HG02885 (cell line): ENCODE measurements around the gene PPIF.

Experiments
- ATAC-seq: cut with Tn5 transposase; IDR thresholded peaks from one replicate; pipeline ENCODE4 v1.9.1; 2021; ENCODE audit warnings: mild to moderate bottlenecking; ENCODE audit not compliant: unreplicated experiment, poor library complexity

The PPIF gene

DNA sequence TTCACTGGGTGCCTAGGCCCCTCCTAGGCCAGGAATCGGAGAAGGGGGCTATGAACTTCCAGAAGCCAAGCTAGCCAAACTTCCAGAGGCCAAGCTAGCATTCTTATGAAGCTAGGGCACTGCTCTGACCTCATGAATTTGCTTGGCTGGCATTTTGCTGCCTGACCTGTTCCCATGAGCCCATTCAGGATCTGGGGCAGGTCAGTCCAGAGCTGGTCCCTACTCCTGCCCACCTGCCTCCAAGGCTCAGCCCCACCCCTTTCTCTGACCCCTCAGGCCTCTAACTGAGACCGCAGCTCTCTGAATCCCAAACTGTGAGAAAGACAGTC is 1.3 kb upstream of the PPIF start:
- no peak for ATAC-seq

DNA sequence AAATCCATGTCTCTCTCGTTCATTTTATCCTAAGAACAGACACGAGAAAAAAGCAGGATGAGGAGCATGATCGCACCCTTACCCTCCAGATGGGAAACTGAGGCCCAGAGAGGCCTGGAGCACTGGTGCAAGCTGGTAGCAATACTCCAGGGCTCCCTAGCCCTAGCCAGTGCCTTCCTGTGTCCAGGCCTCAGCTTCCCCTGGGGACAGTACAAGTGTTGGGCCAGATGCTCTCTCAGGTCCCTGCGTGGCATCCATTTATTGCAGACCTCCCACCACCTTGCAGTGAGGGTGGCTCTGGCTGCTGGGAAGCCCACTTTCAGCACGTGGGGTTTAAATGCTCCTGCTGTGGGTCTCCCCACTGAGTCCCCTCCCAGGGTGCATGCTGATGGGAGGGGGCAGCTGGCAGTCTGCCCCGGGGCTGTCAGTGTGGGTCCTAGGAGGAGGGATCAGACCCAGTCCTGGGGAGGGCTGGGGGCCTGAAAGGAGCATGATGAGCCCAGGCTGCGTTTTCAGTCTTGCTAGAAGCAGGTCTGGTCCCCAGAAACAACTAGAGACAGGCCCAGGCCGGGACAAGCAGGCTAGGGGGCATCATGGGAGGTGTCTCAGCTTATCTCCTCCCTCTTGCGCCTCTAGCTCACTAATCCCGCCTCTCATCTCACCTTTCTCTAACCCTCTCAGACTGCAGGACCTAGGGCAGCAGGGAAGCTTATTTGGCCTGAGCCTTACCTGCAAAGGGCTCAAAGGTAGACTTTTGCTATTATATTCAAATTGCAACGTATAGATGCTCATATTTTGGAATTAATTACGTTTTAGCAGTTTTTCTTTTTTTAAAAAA is 662 bp upstream of the PPIF start:
- ATAC-seq, result no peak

DNA sequence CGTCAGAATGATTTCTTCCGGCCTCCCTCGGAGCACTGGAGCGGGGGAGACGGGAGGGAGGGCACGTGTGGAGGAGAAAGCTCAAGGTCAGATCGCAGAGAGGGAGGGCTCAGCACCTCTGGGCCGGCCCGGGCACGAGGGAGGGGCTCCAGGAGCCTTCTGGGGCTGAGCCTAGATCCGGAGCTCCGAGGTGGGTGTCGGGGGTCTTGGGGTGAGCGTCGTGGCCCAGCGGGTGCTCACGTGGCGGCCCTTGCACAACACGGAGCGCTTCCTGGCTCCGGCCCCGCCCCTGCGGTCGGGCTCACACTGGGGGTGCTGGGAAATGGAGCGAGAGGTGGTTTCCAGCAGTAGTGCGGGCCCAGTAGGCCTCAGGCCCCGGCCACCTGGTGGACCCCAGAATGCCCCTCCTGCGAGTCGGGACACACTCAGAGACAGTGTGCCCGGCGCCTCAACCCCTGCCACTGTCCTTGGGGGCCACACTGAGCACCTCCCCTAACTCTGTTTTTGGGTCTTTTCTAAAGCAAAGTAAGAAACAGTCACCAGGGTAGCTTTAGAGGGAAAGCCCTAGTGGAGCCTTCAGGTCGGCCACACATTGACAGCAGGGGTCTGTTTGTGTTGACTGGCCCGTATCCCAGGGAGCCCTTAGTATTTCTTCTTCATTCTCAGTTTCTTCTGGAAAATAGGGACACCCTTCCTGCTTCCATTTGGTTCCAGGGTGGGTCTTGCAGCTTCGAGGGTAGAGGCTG is 798 bp downstream of the PPIF start:
- peak; percentile 77 for ATAC-seq

DNA sequence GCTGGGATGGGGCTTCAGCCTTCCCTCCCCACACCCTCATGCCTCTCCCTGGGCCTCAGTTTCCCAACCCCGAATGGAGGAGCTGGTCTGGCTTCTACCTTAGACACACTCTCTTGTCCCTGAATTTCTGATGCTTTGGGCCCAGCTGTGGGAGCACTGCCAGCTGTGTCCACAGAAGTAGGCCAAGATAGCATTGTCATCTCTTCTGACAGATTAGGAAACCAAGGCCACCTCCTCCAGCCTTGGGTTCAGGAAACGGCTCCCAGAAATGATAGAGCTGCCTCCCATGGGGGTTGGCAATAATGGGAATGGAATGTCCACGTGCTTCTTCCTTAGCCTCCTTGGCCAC is 1.3 kb downstream of the PPIF start:
- no peak for ATAC-seq

DNA sequence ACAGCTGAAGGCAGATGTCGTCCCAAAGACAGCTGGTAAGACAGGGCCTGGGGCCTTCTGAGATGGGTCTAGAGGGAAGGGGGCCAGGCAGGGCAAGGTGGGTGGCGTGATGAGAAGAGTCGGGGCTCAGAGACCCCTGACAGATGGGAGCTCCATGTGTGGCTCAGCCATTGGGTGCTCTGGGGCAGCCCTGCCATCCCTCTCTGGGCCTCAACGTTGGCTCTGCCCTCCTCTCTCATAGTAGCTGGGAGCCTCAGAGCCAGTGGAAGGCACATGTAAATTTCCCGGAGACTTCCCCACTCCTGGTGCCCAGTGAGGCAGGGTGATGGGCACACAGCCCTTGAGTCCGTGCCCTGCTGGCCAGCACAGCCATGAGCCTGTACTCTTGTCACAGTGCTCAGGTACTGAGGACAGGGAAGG is 1.8 kb downstream of the PPIF start:
- ATAC-seq, result no peak

DNA sequence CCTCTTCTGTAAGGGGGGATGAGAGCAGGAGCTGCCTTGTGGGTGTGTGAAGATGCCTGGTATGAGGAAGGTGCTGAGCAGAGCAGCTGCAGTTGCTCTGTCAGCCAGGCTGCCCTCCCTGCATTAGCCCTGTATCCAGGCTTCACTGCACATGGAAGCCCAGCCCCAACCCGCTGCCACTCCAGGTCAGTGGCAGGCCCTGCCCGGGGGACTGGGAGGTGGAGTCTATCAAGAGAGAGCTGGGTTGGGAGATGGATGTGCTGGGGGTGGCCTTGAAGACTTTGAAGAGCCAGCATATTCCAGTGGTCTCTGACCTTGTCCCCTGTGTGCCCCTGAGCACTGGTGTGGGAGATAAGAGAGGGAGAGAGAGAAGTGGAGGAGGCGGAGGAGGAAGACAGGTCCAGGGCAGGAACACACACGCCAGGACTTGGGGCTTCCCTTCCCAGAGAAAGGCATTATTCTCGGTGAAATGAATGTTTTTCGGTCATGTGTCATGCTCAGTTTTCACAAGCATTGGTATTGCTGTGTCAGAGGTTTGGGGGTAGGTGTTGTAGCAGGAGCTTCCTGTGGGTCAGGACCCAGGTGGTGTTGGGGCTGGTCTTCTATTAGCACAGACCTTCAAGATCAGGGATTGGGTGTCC is 2.6 kb downstream of the PPIF start:
- ATAC-seq, result no peak

DNA sequence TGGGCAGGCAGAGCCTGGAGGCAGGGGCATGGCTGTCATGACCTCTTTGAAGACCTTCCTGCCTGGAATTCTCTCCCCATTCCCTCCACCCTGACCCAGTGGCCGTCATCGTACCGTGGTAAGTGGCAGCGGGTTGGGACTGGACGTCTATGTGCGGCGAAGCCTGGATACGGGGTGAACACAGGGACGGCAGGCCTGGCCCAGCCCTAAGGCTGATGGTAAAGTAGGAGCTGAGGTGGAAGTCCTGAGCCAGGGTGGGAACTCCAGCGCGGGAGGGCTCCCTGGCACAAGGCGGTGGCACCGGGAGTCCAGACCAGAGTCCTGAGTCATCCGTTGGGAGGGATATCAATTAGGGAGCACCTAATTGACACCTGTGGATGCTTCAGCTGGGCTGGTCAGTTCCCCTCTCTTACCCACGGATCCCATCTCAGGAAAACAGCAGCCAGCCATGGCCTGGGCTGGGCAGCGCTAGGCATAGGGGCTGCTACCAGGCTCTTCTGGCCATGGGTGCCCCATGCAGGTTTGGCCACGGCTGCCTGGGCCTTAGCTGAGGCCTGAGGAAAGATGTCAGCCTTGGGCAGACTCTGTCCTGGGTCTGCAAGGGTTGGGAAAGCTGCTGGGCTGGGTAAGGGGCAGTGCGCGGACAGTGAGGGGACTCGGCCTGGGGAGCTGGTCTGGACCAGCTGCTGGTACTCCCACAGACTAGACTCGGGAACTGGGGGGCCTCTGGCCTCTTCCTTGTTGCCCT is 3.3 kb downstream of the PPIF start:
- no peak for ATAC-seq

DNA sequence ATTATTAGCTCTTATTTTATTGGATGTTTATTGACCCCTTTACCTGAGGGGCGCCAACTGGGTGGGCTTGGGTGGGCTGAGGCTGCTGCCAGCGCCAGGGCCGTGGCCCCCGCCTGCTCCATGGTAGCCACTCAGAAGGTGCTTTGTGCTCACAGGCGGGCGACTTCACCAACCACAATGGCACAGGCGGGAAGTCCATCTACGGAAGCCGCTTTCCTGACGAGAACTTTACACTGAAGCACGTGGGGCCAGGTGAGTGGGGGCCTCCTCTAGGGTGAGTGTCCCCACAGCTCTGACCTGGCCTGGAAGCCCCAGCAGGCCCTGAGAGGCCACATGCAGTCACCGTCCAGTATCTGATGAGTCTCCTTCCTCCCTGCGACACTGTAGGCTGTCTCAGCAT is 4.1 kb downstream of the PPIF start:
- no peak for ATAC-seq

DNA sequence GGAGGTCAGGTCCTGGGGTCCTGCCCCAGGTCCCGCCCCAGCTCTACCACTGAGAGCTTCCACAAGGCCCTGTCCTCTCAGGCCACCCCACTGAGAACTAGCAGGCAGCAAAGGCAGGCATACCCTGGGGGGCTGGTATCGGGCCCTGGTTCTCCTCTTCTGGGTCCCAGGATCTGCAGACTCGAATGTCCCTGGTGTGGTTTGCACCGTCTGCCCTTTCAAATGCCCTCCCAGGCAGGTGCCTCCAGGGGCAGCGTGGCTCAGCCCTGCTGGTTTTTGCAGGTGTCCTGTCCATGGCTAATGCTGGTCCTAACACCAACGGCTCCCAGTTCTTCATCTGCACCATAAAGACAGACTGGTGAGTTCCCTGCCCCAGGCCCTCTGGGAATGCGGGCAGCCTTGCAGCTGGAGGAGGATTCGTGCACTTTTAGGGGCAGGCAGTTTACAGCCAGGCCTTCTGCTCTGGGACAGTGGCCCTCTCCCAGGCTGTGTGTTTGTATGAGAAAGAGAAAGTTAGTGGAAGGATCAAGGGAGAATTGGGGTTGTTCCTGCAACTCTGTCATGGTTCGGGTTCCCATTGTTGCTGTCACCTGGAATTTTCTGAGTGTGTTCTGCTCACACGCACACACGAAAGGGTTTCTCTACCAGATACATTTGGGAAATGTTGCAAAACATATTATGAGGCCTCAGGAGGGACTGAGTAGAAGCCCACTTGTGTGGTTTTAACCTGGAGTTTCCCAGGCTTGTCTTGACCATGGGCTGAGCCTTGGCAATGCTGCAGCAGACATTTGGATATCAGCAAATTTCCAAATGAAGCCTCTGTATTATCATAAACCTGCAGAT is 5.0 kb downstream of the PPIF start:
- ATAC-seq, result no peak

DNA sequence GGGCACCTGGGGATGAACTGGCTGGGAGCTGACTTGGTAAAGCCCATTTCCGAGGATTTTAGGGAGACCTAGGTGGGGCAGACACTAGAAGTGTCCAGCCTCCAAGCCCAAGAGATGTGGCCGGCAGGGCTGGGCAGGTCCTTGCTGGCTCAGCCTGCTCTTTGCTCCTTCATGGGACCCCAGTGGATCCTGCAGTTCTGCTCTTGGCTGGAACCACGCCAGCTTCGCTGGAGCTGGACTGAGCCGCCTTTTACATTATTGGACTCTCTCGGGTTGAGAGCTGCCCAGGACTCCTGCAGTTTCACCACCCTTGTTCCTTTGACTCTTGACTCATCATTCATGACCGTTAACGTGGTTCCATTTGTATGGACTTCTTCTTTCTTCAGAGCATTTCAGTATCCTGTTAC is 5.7 kb downstream of the PPIF start:
- ATAC-seq, result no peak

DNA sequence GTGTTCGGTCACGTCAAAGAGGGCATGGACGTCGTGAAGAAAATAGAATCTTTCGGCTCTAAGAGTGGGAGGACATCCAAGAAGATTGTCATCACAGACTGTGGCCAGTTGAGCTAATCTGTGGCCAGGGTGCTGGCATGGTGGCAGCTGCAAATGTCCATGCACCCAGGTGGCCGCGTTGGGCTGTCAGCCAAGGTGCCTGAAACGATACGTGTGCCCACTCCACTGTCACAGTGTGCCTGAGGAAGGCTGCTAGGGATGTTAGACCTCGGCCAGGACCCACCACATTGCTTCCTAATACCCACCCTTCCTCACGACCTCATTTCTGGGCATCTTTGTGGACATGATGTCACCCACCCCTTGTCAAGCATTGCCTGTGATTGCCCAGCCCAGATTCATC is 6.5 kb downstream of the PPIF start:
- ATAC-seq, result no peak

DNA sequence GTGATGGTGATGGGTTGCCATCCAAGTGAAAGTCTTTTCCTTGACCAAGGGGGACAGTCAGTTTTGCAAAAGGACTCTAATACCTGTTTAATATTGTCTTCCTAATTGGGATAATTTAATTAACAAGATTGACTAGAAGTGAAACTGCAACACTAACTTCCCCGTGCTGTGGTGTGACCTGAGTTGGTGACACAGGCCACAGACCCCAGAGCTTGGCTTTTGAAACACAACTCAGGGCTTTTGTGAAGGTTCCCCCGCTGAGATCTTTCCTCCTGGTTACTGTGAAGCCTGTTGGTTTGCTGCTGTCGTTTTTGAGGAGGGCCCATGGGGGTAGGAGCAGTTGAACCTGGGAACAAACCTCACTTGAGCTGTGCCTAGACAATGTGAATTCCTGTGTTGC is 6.9 kb downstream of the PPIF start:
- no peak for ATAC-seq

DNA sequence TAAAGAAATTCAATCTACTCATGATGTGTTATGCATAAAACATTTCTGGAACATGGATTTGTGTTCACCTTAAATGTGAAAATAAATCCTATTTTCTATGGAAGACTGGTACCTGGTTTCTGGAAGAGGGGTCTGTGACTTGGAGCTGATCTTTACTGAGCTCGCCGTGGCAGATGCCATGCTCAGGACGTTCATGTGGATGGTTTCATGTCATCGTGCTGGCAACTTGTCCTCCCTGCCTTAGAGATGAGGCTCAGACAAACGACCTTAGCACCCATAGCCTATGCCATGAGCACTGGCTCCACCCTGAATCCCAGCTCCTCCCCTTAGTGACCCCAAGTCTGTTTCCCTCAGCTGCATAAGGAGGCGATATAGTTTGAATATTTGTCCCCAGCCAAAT is 7.3 kb downstream of the PPIF start:
- ATAC-seq, result no peak

DNA sequence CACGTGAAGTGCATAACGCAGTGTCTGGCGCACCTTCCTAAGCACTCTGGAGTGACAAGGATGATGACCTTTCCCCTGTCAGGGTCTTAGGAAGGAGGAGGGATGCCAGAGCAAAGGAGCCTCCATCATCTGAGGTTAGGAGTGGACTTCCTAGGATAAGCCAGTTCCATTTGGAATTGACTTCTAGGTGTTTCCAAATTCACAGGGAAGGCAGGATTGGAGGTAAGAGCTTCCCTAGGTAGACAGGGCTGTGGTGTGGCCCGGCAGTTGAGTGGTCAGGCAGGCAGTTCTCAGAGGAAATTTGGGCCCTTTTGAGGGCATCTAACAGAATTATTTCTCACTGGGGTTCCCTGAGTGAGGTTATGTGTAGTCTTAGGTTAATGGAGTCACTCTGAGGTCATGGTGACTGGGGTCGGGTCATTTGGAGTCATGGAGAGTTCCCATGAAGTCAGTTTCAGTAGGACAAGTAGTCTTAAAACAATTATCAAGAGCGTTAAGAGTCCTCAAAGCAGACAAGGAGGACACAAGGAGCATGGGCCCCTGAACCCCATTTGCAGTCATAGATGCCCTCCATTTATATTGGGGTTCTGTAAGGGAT is 8.2 kb downstream of the PPIF start:
- ATAC-seq, result no peak

DNA sequence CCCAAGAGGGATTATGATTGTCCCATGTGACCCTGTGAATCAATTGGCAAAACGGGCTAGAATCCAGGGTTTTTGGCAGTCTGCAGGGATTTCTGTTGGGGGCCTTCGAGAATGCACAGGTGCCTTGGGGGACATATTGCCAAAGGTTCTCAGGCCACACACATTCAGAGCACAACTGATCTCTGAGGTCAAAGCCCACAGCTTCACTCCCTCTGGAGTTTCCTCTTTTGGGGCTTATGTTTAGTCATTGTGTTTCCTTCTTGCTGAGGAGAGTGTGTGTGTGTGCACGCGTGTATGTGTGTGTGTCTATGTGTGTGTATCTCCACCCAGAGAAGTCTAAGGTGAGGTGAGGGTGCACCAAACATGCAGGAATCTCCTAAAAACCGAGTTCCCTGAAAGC is 8.8 kb downstream of the PPIF start:
- no peak for ATAC-seq

DNA sequence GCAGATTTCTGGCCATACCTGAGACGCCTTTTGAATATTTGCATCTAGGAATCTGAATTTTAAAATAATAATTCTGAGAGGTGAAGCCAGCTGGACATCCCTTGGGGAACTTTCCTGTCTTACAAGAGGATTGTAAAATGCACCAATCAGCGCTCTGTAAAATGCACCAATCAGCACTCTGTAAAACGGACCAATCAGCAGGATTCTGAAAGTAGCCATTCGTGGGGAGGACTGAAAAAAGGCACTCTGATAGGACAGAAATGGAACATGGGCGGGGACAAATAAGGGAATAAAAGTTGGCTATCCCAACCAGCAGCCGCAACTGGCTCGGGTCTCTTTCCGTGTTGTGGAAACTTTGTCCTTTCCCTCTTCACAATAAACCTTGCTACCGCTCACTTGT is 9.9 kb downstream of the PPIF start:
- no peak for ATAC-seq

DNA sequence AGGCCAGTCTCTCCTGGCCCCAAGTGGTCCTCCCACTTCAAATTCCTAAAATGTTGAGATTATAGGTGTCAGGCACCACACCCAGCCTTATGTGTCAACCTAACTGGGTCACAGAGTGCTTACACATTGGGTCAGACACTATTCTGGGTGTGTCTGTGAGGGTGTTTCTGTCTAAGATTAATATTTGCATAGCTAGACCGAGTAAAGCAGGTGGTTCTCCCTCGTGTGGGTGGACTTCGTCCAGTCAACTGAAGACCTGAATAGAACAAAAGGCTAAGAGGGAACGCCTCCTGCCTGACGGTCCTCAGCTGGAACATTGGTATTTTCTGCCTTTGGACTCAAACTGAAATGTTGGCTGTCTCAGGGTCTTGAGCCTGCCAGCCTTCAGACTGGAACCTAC is 11.5 kb downstream of the PPIF start:
- peak; percentile 83 for ATAC-seq

DNA sequence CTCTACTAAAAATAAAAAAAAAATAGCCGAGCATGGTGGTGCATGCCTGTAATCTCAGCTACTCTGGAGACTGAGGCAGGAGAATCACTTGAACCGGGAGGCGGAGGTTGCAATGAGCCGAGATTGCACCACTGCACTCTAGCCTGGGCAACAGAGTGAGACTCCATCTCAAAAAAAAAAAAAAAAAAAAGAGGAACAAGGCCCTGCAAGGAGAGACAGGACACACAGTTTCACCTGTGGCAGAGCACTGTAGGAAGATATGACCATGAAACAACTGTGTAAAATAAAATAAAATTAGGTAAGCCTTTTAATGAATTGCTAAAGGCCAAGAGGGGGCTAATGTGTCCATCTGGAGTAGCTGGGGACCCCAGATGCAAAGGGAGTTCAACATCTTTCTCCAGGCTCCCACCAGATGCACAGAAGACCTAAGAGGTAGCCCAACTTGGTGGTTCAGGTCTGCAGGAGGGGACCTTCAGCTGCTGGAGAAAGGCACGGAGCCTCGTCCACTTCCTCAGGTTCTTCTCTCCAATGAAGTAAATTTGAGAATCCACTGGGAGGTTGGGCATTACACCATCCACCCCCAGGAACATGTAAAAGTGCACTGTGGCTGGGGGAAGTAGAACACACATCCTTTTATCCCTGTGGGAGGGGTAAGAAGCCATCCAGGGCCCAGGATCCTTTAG is 12.7 kb downstream of the PPIF start:
- ATAC-seq, result no peak
